HFFc6 (cell line): ENCODE data around the gene AQP12A. TPM values are rescaled to one million over a fixed set of nuclear protein-coding genes. Genes with fewer than 3 reads are reported as not detected.

ENCODE experiments used
- DNase-seq: peaks from one replicate; pipeline ENCODE4 v3.0.0-alpha.2; 2018
- H3K27ac Mint-ChIP-seq: 2 replicates; pipeline ENCODE4 v1.8.0; 2020; ENCODE audit warnings: mild to moderate bottlenecking, mixed read lengths
- H3K27me3 Mint-ChIP-seq: 2 replicates; pipeline ENCODE4 v1.8.0; 2021; ENCODE audit warnings: mild to moderate bottlenecking, moderate library complexity, mixed read lengths; ENCODE audit not compliant: insufficient read depth
- H3K36me3 Mint-ChIP-seq: 2 replicates; pipeline ENCODE4 v1.8.0; 2021; ENCODE audit warnings: low read depth, mixed read lengths
- H3K4me1 Mint-ChIP-seq: 2 replicates; pipeline ENCODE4 v1.8.0; 2020; ENCODE audit warnings: low read depth, mixed read lengths
- H3K4me3 Mint-ChIP-seq: 2 replicates; pipeline ENCODE4 v1.8.0; 2020; ENCODE audit warnings: mild to moderate bottlenecking, moderate library complexity, mixed read lengths
- H3K9me3 Mint-ChIP-seq: 2 replicates; pipeline ENCODE4 v1.8.0; 2020; ENCODE audit warnings: mild to moderate bottlenecking, mixed read lengths
- total RNA-seq, 6 experiments: library from RNA; stranded (reverse); fragmentation: NEBNext Ultra II Directional; extraction: Animal tissue kit (Norgen Biotek cat#: 25700); gene quantifications; 2 replicates in 1 of 6; 3 replicates in 5 of 6; pipeline ENCODE4 v1.2.3, GENCODE V29; 2021
- TF ChIP-seq, protein P1 (sequence below): fragments of 200-600 bp; sonication (generic); IDR thresholded peaks from 2 replicates; pipeline ENCODE4 v1.5.0; 2021; ENCODE audit warnings: antibody characterized with exemption, mild to moderate bottlenecking

Gene AQP12A
- total RNA-seq, 6 experiments from 2014 or later, result not detected

DNA sequence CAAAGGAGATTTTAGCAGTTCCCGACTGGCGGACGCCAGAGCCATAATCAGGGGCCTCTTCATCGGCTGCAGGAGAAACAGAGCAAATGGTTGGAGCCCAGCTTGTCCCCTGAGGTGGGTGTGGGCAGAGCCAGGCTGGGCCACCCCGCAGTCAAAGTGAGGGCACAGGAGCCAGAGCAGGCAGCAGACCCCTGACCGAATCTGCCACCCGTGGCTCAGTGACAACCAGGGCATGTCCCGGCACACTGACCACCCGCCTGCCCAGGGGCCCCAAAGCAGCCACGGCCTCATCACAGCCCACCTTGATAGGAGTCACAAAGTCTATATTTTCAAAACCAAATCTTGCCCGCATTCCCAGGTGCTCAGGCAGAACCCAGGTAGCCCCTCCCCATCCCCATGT lies 55.6 kb downstream of the AQP12A start:
- Mint-ChIP-seq H3K9me3 (no peaks in the 10 kb centered on the region), H3K4me3 (no peak overlapping the region), H3K4me1 (no peaks in the 10 kb centered on the region), H3K27ac (no peak overlapping the region), H3K36me3 (no peaks in the 10 kb centered on the region), H3K27me3 (peaks cover 47% of the 10 kb centered on the region)
- TF ChIP-seq, protein P1, sequence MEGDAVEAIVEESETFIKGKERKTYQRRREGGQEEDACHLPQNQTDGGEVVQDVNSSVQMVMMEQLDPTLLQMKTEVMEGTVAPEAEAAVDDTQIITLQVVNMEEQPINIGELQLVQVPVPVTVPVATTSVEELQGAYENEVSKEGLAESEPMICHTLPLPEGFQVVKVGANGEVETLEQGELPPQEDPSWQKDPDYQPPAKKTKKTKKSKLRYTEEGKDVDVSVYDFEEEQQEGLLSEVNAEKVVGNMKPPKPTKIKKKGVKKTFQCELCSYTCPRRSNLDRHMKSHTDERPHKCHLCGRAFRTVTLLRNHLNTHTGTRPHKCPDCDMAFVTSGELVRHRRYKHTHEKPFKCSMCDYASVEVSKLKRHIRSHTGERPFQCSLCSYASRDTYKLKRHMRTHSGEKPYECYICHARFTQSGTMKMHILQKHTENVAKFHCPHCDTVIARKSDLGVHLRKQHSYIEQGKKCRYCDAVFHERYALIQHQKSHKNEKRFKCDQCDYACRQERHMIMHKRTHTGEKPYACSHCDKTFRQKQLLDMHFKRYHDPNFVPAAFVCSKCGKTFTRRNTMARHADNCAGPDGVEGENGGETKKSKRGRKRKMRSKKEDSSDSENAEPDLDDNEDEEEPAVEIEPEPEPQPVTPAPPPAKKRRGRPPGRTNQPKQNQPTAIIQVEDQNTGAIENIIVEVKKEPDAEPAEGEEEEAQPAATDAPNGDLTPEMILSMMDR, result no peak
- DNase-seq, result no peak

Other genes starting within 250 kb of the AQP12A start
- gene ANKMY1, start 133.9 kb upstream of the AQP12A start, total RNA-seq, result 1 to 10 TPM; 4.4 to 5.6 (median 5.2) TPM
- gene DUSP28, start 131.5 kb upstream of the AQP12A start, total RNA-seq, result 1 to 10 TPM; 3.1 to 5.0 (median 4.3) TPM
- gene RNPEPL1, start 123.4 kb upstream of the AQP12A start, total RNA-seq, result 10 to 100 TPM; 36.9 to 48.5 (median 43.3) TPM
- gene CAPN10, start 105.1 kb upstream of the AQP12A start, total RNA-seq, result 10 to 100 TPM; 13.9 to 20.5 (median 15.0) TPM
- under 1 TPM in 3 of 6 experiments, not detected in 3; 0.11 to 0.28 (median 0.14) TPM for gene GPR35, start 66.4 kb upstream of the AQP12A start, total RNA-seq
- not detected for gene AQP12B, start 9.0 kb upstream of the AQP12A start, total RNA-seq
- not detected for gene KIF1A, start 128.4 kb downstream of the AQP12A start, total RNA-seq
- gene AGXT, start 177.0 kb downstream of the AQP12A start, total RNA-seq, result not detected
- gene MAB21L4, start 204.3 kb downstream of the AQP12A start, total RNA-seq, result not detected
- not detected for gene CROCC2, start 214.5 kb downstream of the AQP12A start, total RNA-seq